Stimulated activated naive CD8-positive, alpha-beta T cell treated with anti-CD3 and anti-CD28 coated beads, Interleukin-15, Interleukin-2, amounts not matched to agents 100 U/mL and 50 U/mL, for 24 hours (primary cell): ENCODE results near the gene CFAP73.
"Not testable (repeated sequence)": the region's sequence is repeated elsewhere in the genome, so short reads cannot be mapped to it uniquely, and the experiment has no call there.

Source experiments
- ATAC-seq: fragments of 150-1000 bp; cut with Tn5 transposase; one replicate; pipeline ENCODE4 v1.10.0; 2021
- DNase-seq: peaks from one replicate; pipeline ENCODE4 v3.0.0; 2021

Gene CFAP73

GRCh38 chr12:113191227-113191626 lies 41.7 kb downstream of the CFAP73 start:
- DNase-seq (no peak), ATAC-seq (no peak)

GRCh38 chr12:113194971-113195391 lies 45.5 kb downstream of the CFAP73 start:
- DNase-seq, result no peak
- no peak for ATAC-seq

- DNase-seq, result no peak
- ATAC-seq, result no peak
These were observed 46.1 kb downstream of the CFAP73 start for GRCh38 chr12:113195598-113195997.

- no peak for ATAC-seq
These were observed 47.1 kb downstream of the CFAP73 start for GRCh38 chr12:113196582-113196981.

GRCh38 chr12:113196990-113197389 lies 47.5 kb downstream of the CFAP73 start:
- peak; percentile 59 for DNase-seq
- peak; percentile 94 for ATAC-seq

More at GRCh38 chr12:113196582-113196981, 47.1 kb downstream of the CFAP73 start:
- DNase-seq, result no peak

GRCh38 chr12:113197518-113198077 lies 48.1 kb downstream of the CFAP73 start:
- DNase-seq (no peak), ATAC-seq (no peak)

- DNase-seq (no peak), ATAC-seq (no peak)
These were observed 48.8 kb downstream of the CFAP73 start for GRCh38 chr12:113198296-113198695.

GRCh38 chr12:113200021-113200797 lies 50.7 kb downstream of the CFAP73 start:
- no peak for ATAC-seq
- no peak for DNase-seq

- ATAC-seq (no peak), DNase-seq (no peak)
These were observed 52.0 kb downstream of the CFAP73 start for GRCh38 chr12:113201187-113202177.

GRCh38 chr12:113202300-113203075 lies 53.0 kb downstream of the CFAP73 start:
- ATAC-seq (no peak), DNase-seq (no peak)

GRCh38 chr12:113203852-113204760 lies 54.6 kb downstream of the CFAP73 start:
- ATAC-seq, result no peak

GRCh38 chr12:113204804-113205203 lies 55.3 kb downstream of the CFAP73 start:
- DNase-seq (no peak), ATAC-seq (no peak)

More at GRCh38 chr12:113203852-113204760, 54.6 kb downstream of the CFAP73 start:
- DNase-seq, result no peak

- not testable (repeated sequence) for DNase-seq, ATAC-seq
These were observed 57.3 kb downstream of the CFAP73 start for GRCh38 chr12:113206802-113207201.

- no peak for DNase-seq
- no peak for ATAC-seq
These were observed 58.1 kb downstream of the CFAP73 start for GRCh38 chr12:113207613-113208040.

- ATAC-seq, result peak; percentile 89
- peak; percentile 71 for DNase-seq
These were observed 58.8 kb downstream of the CFAP73 start for GRCh38 chr12:113208041-113208934.
